AG09319 (cell line): ENCODE data around the gene FHIT.

Experiments
- DNase-seq: peaks from one replicate; pipeline ENCODE4 v3.0.0-alpha.2; 2010; ENCODE audit warnings: low read depth; ENCODE audit errors: extremely low read depth
- CTCF ChIP-seq: IDR thresholded peaks from 2 replicates; pipeline ENCODE4 v1.5.1; 2011; ENCODE audit warnings: low read depth, mild to moderate bottlenecking, inconsistent platforms, low read length, moderate library complexity

FHIT gene

GRCh38 chr3:60967141-60967540 lies 284.1 kb downstream of the FHIT start:
- no peak for DNase-seq
- TF ChIP-seq CTCF = no peak

GRCh38 chr3:60957541-60957940 lies 293.7 kb downstream of the FHIT start:
- no peak for TF ChIP-seq CTCF
- DNase-seq = no peak

- DNase-seq = no peak
- no peak for TF ChIP-seq CTCF
Measured at GRCh38 chr3:60956729-60957128, 294.5 kb downstream of the FHIT start.

GRCh38 chr3:60955034-60955433 lies 296.2 kb downstream of the FHIT start:
- DNase-seq = no peak
- TF ChIP-seq CTCF = no peak

GRCh38 chr3:60954048-60954447 lies 297.2 kb downstream of the FHIT start:
- DNase-seq = no peak
- TF ChIP-seq CTCF = no peak

GRCh38 chr3:60953351-60953750 lies 297.9 kb downstream of the FHIT start:
- TF ChIP-seq CTCF = no peak
- DNase-seq = no peak

GRCh38 chr3:60952055-60952454 lies 299.2 kb downstream of the FHIT start:
- DNase-seq = no peak
- TF ChIP-seq CTCF = no peak
